ENCODE data around the gene ATRAID. TPM values are rescaled to one million over a fixed set of nuclear protein-coding genes. Genes with fewer than 3 reads are reported as not detected.

ATRAID gene
- total RNA-seq, 1 experiment from 2014 or later: 284 TPM

DNA sequence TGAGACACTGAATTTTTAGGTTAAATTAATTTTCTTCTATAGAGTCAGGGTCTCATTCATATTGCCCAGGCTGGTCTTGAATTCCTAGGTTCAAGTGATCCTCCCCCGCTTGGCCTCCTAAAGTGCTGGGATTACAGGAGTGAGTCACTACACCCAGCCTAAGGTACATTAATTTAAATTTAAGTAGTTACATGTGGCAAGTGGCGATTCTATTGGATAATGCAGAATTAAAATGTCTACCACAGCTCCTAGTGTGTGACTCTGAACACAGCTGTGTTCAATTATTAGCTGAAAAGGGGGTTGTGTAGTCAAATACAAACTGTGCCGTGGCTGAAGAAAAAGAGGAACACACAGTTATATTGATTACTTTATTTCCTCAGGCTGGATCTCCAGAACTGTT, 3.1 kb downstream of the ATRAID start:
- in situ Hi-C loops (cut with HindIII; ENCODE audit: low pct_unique_long_range_greater_than_20kb, low sequenced_read_pairs): no loop called here
- no peak for DNase-seq (ENCODE audit: low read depth)

DNA sequence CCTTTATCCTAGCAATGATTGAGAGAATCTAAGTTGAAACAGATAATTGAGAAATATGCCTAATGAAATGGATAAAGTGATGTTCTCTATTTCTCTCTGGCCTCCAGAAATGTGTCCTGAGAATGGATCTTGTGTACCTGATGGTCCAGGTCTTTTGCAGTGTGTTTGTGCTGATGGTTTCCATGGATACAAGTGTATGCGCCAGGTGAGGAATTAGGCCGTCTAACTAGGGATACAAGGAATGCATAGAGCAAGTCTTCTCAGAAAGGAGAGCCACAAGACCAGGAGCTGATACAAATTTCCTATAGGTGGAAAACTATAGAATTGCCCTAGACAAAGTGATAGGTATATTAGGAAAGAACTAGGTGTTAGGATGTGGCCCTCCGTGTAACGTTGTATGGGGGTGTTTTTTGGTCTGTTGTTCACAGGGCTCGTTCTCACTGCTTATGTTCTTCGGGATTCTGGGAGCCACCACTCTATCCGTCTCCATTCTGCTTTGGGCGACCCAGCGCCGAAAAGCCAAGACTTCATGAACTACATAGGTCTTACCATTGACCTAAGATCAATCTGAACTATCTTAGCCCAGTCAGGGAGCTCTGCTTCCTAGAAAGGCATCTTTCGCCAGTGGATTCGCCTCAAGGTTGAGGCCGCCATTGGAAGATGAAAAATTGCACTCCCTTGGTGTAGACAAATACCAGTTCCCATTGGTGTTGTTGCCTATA, 4.7 kb downstream of the ATRAID start:
- no peak for DNase-seq (ENCODE audit: low read depth)
- in situ Hi-C loops (cut with HindIII; ENCODE audit: low pct_unique_long_range_greater_than_20kb, low sequenced_read_pairs): no loop called here

DNA sequence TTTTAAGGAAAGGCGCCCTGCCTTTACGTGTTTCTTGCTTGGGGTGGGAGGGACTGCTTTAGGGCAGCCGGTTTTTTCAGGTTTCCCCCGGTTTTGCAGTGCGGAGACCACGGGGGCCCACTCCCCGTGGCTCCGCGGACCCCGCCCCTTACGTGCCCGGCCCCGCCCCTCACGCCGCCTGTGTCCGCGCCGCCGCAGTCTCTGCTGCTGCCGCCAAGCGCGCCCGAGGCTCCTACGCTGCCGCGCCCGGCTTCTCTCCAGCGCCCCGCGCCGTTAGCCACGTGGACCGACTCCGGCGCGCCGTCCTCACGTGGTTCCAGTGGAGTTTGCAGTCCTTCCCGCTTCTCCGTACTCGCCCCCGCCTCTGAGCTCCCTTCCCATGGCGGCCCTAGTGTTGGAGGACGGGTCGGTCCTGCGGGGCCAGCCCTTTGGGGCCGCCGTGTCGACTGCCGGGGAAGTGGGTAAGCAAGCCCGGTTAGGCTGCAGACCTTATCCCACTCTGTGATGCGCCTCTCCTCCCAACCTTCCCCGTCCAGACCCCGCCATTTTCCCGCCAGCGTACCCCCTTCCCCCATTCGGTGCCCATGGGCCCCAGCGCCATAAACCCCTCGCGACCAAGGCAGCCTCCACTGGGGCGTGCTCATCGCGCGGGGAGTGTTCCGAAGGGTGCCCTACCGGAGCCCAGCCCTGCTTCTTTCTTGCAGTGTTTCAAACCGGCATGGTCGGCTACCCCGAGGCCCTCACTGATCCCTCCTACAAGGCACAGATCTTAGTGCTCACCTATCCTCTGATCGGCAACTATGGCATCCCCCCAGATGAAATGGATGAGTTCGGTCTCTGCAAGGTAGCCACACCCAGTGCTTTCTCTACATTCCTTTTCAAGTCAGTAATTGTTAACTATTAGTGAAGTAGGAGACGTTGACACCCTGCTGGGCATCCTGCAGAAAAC, 5.6 kb downstream of the ATRAID start, which contains the start of gene CAD:
TSS of gene CAD (plus strand) at position 197 of the 949 bp plus-strand sequence. CDS start at position 380, 183 bp downstream.
- peak; percentile 80 for DNase-seq (ENCODE audit: low read depth)
- in situ Hi-C loops (cut with HindIII; ENCODE audit: low pct_unique_long_range_greater_than_20kb, low sequenced_read_pairs): no loop called here

DNA sequence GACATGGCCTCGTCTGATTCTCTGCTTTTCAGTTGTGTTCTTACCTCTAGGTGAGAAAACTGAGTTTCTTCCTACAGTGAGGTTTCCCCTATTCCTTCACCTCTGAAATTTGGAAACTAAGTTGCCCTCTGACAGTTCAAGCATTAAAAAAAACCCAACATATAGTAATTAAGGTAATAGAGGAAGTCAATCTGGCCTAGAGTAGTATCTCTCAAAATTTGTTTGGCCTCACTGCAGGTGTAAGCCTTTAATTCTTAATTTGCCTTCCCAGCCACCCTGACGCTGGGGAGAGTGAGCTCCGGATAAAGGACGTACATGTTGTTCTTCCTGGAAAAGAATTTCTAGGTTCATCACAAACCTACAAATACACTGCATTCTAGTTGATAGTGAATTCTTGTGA, 6.8 kb downstream of the ATRAID start:
- in situ Hi-C loops (cut with HindIII; ENCODE audit: low pct_unique_long_range_greater_than_20kb, low sequenced_read_pairs): no loop called here

DNA sequence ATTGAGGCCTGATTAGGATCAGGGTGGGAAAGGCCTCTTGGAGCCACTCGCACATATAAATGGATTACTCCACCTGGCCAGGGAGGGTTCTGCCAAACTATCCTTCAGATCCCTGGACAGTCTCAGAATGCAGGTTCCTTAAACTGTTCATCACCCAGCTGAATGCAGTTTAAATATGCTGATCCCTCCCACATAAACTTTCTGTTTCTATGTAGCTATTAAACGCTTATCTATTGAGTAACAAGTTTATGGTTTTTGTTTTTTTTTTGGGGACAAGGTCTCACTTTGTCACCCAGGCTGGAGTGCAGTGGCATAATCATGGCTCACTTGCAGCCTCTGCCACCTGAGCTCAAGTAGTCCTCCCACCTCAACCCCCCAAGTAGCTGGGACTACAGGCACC, 7.2 kb downstream of the ATRAID start:
- in situ Hi-C loops (cut with HindIII; ENCODE audit: low pct_unique_long_range_greater_than_20kb, low sequenced_read_pairs): no loop called here
- no peak for DNase-seq (ENCODE audit: low read depth)

More for the DNA sequence above, 6.8 kb downstream of the ATRAID start:
- DNase-seq (ENCODE audit: low read depth): no peak

DNA sequence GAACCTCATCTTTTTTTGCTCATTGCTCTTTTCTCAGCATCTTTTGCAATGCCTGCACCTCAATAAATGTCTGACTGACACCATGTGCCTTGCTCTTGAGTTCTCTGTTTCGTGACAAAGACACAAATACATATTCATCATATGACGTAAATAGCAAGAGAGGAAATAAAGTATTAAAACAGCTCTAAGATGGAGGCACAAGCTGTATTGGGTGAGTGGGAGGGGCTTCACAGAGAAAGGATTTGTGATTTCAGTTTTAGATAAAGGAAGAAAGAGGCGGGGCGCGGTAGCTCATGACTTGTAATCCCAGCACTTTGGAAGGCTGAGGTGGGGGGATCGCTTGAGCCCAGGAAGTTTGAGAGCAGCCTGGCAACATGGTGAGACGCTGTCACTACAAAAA, 8.2 kb downstream of the ATRAID start:
- DNase-seq (ENCODE audit: low read depth): no peak
- in situ Hi-C loops (cut with HindIII; ENCODE audit: low pct_unique_long_range_greater_than_20kb, low sequenced_read_pairs): no loop called here

DNA sequence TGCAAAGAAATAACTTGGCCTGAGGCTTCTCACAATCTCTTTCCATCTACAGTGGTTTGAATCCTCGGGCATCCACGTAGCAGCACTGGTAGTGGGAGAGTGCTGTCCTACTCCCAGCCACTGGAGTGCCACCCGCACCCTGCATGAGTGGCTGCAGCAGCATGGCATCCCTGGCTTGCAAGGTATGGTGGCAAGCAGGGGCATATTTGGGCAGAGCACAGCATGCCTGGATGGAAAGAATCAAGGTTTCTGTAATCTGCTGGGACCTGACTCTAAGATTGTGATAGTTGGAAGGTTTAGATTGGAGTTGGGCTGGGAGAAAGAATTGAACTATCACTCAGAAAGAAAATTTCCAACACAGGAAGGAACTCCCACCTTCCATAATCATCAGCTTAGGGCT, 9.3 kb downstream of the ATRAID start:
- no peak for DNase-seq (ENCODE audit: low read depth)
- in situ Hi-C loops (cut with HindIII; ENCODE audit: low pct_unique_long_range_greater_than_20kb, low sequenced_read_pairs): no loop called here

DNA sequence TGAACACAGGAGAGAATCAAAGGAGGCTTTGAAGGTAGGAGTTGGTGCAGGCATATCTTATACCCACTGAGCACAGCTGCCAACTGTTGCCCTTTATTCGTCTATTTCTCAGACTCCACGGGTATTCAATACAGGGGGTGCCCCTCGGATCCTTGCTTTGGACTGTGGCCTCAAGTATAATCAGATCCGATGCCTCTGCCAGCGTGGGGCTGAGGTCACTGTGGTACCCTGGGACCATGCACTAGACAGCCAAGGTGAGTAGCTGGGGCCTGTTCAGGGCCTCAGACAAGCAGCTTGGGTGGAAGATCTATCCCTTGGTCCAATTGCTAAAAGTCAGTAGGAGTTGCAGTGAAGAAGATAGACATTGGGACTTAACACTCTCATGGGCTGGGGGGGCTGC, 10.6 kb downstream of the ATRAID start:
- in situ Hi-C loops (cut with HindIII; ENCODE audit: low pct_unique_long_range_greater_than_20kb, low sequenced_read_pairs): no loop called here
- no peak for DNase-seq (ENCODE audit: low read depth)

DNA sequence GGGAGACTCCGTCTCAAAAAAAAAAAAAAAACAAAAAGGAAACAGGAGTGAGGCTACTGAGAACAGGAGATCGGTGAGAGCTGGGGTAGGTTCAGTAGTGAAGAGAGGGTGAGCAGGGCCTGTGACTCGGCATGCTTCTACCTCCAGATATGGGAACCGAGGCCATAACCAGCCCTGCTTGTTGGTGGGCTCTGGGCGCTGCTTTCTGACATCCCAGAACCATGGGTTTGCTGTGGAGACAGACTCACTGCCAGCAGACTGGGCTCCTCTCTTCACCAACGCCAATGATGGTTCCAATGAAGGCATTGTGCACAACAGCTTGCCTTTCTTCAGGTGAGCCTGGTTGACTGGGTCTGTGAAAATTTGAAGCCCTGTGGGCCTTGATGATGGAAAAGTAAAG, 11.6 kb downstream of the ATRAID start:
- no peak for DNase-seq (ENCODE audit: low read depth)
- in situ Hi-C loops (cut with HindIII; ENCODE audit: low pct_unique_long_range_greater_than_20kb, low sequenced_read_pairs): no loop called here

DNA sequence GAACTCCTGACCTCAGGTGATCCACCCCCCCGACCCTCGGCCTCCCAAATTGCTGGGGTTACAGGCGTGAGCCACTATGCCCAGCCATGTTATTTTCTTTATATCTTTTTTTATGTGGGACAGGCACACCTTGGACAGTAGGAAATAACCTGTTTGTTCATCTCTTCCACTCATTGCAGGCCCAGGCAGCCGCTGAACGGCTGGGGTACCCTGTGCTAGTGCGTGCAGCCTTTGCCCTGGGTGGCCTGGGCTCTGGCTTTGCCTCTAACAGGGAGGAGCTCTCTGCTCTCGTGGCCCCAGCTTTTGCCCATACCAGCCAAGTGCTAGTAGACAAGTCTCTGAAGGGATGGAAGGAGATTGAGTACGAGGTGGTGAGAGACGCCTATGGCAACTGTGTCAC, 13.7 kb downstream of the ATRAID start:
- in situ Hi-C loops (cut with HindIII; ENCODE audit: low pct_unique_long_range_greater_than_20kb, low sequenced_read_pairs): no loop called here
- DNase-seq (ENCODE audit: low read depth): no peak

DNA sequence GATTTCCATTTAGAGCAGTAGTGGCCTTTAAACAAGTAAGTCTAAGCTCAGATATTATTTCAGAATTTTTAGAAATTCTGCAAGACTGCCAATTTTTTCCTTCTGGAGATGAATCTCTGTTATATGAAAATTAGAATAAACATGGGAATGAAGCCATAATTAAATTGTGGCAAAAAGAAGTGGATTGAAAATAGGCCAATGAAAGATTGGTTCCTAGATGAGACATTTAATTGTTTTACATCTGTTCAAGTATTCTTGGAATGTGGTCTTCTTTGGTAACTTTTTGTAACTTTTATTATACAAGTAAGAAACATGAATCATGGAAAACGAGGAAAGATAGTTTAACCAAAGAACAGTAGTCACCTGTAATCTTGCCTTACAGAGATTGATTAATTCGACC, 15.7 kb downstream of the ATRAID start:
- DNase-seq (ENCODE audit: low read depth): no peak
- in situ Hi-C loops (cut with HindIII; ENCODE audit: low pct_unique_long_range_greater_than_20kb, low sequenced_read_pairs): no loop called here

DNA sequence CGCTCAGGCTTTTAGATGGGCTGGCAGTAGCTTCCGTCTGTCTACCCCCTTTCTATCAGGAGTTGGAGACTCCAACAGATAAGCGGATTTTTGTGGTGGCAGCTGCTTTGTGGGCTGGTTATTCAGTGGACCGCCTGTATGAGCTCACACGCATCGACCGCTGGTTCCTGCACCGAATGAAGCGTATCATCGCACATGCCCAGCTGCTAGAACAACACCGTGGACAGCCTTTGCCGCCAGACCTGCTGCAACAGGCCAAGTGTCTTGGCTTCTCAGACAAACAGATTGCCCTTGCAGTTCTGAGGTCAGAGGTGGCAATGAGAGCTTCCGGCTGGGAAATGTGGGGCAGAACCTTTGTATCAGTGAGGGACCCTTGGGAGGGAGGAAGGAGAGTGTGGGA, 20.1 kb downstream of the ATRAID start:
- in situ Hi-C loops (cut with HindIII; ENCODE audit: low pct_unique_long_range_greater_than_20kb, low sequenced_read_pairs): no loop called here

DNA sequence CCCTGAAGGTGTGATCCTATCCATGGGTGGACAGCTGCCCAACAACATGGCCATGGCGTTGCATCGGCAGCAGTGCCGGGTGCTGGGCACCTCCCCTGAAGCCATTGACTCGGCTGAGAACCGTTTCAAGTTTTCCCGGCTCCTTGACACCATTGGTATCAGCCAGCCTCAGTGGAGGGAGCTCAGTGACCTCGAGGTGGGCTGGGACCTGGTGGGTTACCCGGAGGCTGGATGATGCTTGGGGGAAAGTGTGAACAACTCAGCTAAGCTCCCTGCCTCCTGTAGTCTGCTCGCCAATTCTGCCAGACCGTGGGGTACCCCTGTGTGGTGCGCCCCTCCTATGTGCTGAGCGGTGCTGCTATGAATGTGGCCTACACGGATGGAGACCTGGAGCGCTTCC, 21.5 kb downstream of the ATRAID start:
- DNase-seq (ENCODE audit: low read depth): no peak

More for the DNA sequence above, 20.1 kb downstream of the ATRAID start:
- DNase-seq (ENCODE audit: low read depth): no peak

DNA sequence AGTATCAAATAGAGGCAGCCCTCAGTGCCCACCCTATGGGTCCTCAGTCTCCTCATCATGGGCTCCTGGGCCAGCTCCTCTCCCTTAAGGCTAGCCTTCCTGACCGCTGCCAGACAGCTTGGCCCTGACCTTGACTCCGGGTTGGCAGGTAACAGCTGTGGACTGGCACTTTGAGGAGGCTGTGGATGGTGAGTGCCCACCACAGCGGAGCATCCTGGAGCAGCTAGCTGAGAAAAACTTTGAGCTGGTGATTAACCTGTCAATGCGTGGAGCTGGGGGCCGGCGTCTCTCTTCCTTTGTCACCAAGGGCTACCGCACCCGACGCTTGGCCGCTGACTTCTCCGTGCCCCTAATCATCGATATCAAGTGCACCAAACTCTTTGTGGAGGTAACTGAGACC, 24.3 kb downstream of the ATRAID start:
- DNase-seq (ENCODE audit: low read depth): no peak
- in situ Hi-C loops (cut with HindIII; ENCODE audit: low pct_unique_long_range_greater_than_20kb, low sequenced_read_pairs): no loop called here

More for the DNA sequence above, 21.5 kb downstream of the ATRAID start:
- in situ Hi-C loops (cut with HindIII; ENCODE audit: low pct_unique_long_range_greater_than_20kb, low sequenced_read_pairs): no loop called here

DNA sequence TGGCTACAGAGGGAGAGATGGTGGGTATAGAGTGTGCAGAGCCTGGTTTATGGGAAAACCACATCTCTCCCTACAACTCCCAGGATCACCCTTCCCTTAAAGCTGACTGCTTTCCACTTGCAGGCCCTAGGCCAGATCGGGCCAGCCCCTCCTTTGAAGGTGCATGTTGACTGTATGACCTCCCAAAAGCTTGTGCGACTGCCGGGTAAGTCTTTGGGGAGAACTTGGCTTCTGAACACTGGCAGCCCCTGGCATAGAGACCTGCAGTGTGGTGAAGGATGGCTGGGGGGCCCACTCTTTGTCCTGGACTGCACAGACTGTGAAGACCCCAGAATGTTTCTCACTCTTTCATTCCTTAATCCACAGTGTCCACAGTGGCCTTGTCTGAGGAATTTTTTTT, 24.8 kb downstream of the ATRAID start:
- in situ Hi-C loops (cut with HindIII; ENCODE audit: low pct_unique_long_range_greater_than_20kb, low sequenced_read_pairs): no loop called here
- no peak for DNase-seq (ENCODE audit: low read depth)

DNA sequence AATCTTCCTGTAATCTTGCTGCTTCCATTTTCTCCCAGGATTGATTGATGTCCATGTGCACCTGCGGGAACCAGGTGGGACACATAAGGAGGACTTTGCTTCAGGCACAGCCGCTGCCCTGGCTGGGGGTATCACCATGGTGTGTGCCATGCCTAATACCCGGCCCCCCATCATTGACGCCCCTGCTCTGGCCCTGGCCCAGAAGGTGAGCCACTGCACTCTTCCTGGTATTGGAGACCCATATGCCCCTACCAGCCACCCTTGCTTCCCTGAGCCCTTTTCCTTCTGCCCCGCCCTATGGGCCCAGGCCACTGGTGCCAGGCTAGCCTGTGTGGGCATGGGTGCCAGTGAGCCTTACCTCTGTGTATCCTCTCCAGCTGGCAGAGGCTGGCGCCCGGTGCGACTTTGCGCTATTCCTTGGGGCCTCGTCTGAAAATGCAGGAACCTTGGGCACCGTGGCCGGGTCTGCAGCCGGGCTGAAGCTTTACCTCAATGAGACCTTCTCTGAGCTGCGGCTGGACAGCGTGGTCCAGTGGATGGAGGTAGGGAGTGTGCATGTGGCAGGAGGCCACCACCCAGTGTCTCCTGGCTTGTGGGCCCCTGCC, 25.6 kb downstream of the ATRAID start:
- no peak for DNase-seq (ENCODE audit: low read depth)
- in situ Hi-C loops (cut with HindIII; ENCODE audit: low pct_unique_long_range_greater_than_20kb, low sequenced_read_pairs): no loop called here

DNA sequence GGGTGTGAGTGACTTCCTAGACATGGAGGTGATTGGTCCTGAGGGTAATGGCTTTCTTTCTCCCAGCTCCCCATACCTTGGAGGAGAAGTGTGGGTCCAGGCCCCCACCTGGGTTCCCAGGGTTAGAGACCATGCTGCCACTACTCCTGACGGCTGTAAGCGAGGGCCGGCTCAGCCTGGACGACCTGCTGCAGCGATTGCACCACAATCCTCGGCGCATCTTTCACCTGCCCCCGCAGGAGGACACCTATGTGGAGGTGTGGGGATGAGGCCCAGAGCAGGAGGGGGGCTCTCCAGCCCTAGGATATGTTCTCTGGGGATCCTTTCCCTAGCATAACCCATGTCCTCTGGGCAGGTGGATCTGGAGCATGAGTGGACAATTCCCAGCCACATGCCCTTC, 27.1 kb downstream of the ATRAID start:
- in situ Hi-C loops (cut with HindIII; ENCODE audit: low pct_unique_long_range_greater_than_20kb, low sequenced_read_pairs): no loop called here
- no peak for DNase-seq (ENCODE audit: low read depth)

DNA sequence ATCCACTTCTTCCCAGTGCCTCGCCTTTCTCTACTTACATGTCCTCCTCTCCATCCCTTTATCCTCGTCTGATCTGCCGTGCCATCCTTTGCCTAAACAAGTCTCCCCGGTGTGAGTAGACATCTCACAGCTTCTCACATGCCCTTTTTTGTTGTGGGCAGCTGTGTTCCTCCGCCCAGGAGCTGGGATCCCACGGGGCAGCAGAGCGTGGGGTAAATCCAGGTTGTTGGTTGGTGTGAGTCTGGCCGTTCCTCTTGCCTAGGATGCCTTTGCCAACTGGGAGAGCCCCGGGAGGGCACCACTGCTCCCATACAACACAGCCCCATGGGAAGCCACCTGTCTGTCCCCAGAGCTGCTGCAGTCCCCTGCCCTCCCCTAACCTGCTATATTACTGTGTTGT, 28.6 kb downstream of the ATRAID start:
- in situ Hi-C loops (cut with HindIII; ENCODE audit: low pct_unique_long_range_greater_than_20kb, low sequenced_read_pairs): no loop called here
- DNase-seq (ENCODE audit: low read depth): no peak

Data from Caki2 (cell line).